HG03469 (cell line): Measurements from ENCODE around the gene GLRX.

Experiments used
- ATAC-seq: cut with Tn5 transposase; IDR thresholded peaks from one replicate; pipeline ENCODE4 v1.9.1; 2021; ENCODE audit warnings: mild to moderate bottlenecking, moderate library complexity, moderate number of reproducible peaks; ENCODE audit not compliant: unreplicated experiment

GLRX gene, protein sequence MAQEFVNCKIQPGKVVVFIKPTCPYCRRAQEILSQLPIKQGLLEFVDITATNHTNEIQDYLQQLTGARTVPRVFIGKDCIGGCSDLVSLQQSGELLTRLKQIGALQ

DNA sequence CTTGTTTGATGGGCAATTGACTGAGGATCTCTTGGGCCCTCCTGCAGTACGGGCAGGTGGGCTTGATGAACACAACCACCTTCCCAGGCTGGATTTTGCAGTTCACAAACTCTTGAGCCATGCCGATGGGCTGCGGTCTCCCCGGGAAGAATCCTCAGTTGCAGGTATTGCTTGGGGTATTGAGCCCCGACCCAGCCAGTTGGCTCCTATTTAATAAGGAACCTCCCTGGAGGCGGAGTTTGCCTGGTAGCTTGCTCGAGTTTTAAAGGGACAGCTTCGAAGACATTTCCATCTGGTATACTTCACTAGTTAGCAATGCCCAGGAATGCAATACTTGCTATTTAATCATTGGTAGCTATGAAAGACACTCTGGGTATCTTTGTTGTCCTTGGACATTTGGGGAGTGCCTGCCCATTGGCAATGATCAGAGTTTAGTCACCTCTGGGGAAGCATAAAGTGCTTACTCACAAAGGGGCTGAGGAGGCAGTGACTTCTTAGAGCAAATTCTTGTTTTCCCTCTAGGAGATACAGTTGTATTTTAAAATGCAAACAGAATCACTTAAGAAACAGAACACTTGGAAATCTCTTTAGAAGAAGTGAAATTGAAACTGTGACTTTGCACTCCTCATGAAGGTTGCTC lies at the start of gene GLRX:
Gene GLRX (minus strand): TSS at position 185 of the 640 bp plus-strand sequence. CDS start 64 bp downstream, at position 121.
- peak; percentile 29 for ATAC-seq

- ATAC-seq, result no peak
These were observed 48.8 kb upstream of the GLRX start for GRCh38 chr5:95871146-95871806.

GRCh38 chr5:95870105-95870672 lies 47.7 kb upstream of the GLRX start:
- ATAC-seq, result peak; percentile 53

DNA sequence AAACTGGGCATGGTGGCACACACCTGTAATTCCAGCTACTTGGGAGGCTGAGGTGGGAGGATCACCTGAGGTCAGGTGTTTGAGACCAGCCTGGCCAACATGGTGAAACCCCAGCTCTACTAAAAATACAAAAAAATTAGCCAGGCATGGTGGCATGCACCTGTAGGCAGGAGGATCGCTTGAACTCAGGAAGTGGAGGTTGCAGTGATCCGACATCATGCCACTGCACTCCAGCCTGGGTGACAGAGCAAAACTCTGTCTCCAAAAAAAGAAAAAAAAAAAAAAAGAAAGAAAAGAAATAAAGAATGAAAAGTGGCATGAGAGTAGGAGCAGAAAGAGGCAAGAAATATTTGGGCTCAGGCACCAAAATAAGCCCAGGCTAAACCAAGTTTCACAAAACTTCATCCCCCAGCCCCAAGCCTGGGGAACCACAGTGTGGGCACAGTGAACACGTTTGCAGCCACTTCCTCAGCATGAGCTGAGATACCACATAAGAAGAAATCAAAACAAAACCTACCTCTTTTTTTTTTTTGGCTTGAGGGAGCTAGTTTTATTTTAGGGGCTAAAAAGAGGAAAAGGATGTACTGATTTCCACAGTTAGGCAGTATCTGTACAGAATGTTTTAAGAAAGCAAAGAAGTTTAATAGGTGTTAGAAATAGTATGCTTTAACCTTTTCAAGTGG lies 46.8 kb upstream of the GLRX start:
- peak; percentile 40 for ATAC-seq

DNA sequence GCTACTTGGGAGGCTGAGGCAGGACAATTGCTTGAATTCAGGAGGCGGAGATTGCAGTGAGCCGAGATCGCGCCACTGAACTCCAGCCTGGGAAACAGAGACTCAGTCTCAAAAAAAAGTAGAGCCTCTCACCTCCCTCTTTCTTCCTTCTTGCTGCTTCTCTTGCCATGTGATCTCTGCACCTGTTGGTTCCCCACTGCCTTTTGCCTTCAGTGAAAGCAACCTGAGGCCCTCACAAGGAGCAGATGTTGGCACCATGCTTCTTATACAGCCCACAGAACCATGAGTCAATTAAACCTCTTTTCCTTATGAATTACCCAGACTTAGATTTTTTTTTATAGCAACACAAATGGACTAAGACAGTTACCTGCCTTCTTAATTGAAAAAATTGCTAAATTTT lies 45.6 kb upstream of the GLRX start:
- no peak for ATAC-seq

DNA sequence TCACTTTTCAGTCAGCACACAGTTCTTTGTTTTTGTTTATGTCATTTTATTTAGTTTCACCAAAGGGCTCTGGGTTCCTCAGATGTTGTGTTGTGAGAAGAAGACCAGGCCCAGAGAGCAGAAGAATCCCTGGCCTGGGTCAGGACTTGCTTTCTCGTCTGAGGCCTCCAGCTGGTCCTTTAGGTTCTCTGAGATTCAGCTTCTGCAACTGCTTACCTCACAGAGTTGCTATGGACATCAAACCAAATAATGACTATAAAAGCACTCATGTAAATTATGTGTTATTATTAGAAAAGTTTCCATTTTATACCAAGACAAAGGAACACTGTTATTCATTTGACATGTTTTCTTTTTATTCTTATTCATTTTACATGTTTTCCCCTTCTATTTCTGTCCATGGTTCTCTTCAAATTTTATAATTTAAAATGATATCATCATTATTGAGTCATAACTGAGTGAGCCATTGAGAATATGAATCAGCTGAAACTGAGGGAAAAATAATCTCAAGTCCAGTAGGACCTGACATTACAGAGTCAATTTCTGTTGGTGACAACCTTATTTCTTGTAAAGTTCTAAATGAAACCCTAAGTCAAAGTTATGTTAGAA lies 44.0 kb upstream of the GLRX start:
- no peak for ATAC-seq

DNA sequence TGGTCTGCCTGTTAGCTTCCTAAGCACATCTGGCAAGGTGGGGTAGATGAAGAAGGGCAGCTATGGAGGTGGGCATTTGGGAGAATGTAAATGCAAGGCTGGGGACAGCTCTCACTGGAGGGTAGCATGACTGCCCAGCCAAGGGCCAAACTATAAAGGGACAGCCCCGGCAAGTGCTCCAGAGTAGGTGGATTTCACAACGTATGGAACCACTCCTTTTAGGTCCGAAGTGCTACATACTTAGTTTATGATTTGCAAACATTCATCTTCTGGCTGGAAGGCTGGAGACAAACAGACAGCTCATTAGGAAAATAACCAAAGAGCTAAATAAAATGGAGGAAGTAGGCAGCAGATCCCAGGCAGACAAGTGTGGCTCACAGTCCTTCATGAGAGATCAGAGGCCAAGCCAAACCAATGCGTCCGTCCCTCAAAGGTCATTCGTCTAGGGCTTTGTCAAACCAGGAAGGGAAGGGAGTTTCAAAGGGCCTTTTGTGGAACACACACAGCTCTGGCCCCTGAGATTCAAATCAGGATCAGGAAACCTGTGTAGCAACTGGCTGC lies 42.5 kb upstream of the GLRX start:
- no peak for ATAC-seq

GRCh38 chr5:95864456-95864855 lies 41.9 kb upstream of the GLRX start:
- ATAC-seq, result no peak

GRCh38 chr5:95863383-95863757 lies 40.8 kb upstream of the GLRX start:
- no peak for ATAC-seq

GRCh38 chr5:95862671-95863382 lies 40.3 kb upstream of the GLRX start:
- ATAC-seq, result no peak

DNA sequence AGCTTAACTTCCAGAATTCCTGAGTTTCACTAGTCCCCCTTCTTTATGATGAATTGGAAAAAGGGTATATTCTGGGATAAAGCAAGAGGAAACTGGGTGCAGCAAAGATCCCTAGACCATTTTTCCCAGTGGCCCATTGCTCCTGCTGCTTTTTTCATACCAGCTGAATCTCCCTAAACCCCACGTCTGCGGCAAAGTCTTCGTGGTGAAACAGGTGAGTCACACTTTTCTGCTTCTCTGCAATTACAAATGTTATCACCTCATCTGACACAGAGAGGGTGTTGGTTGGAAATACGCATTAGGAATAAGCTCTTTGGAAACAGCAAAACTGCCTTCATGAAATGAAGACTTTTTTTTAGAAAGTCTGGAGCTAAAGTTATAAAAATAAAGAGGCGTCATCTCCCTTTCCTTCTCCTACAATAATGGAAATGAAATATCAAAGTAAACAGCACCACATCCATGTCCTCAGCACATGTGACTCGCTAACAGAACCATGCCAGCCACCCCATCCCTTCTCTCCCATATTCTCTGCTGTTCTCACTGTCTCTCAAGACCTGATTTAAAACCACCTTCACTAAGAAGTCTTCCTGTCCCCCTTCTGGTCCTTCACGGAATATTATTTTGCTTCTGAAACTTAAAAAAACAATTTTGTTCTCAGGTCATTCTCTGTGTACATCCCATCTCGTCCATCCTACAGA lies 39.5 kb upstream of the GLRX start:
- ATAC-seq, result no peak

- ATAC-seq, result no peak
These were observed 38.8 kb upstream of the GLRX start for GRCh38 chr5:95861221-95861863.

GRCh38 chr5:95859661-95860060 lies 37.1 kb upstream of the GLRX start:
- no peak for ATAC-seq

GRCh38 chr5:95858661-95859595 lies 36.4 kb upstream of the GLRX start:
- peak; percentile 72 for ATAC-seq

GRCh38 chr5:95858023-95858461 lies 35.5 kb upstream of the GLRX start:
- ATAC-seq, result no peak

DNA sequence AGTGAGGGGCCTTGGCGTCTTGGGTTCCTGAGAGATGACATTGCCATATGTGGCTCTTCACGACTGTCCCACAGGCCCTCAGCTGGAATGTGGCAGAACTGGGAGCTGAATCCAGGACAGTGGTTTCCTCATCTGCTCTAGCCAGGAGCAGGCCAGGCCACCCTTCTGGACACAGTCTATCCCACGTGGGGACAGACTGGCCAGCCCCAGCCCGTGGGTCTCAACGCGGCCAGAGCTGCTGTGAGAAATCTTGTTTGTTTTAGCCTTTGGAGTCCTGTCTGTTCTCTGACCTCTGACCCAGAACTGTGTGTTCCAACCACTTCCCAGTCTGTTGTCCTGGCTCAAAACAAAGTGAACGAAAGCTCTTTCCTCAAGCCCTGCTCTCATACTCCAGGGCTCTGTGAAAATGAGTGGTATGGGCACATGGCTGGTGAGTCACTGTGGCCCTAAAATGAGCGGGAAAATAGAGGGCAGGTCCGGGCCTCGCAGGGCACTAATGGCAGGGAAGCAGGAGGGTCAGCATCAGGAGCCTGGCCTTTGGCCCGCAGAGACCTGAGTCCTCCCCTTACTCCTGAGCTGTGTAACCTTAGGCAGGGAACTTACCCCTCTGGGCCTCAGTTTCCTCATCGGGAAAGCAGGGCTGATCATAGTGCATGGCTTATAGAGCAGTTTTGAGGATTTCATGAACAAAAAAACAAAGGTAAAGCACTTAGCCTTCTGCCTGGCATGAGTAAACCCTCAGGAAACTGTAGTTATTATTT lies 34.8 kb upstream of the GLRX start:
- ATAC-seq, result no peak

GRCh38 chr5:95856501-95856981 lies 34.0 kb upstream of the GLRX start:
- ATAC-seq, result no peak
